H9 (cell line): ENCODE results near the gene AKIP1. TPM values are rescaled to one million over a fixed set of nuclear protein-coding genes. Genes with fewer than 3 reads are reported as not detected.

Experiments used
- DNase-seq: peaks from one replicate; pipeline ENCODE4 v3.0.0-alpha.2; 2017
- H2AFZ ChIP-seq: one replicate; pipeline ENCODE4 v1.6.1; 2013; ENCODE audit warnings: mild to moderate bottlenecking, low read length, control low read depth, moderate library complexity
- H2AK5ac ChIP-seq: 2 replicates; pipeline ENCODE4 v1.6.1; 2013; ENCODE audit warnings: low read length, control low read depth, mixed read lengths; ENCODE audit not compliant: insufficient read length
- H2BK120ac ChIP-seq: one replicate; pipeline ENCODE4 v1.6.1; 2013; ENCODE audit warnings: low read depth, mild to moderate bottlenecking, low read length, control low read depth, inconsistent platforms; ENCODE audit not compliant: poor library complexity, severe bottlenecking
- H2BK12ac ChIP-seq: 2 replicates; pipeline ENCODE4 v1.6.1; 2013; ENCODE audit warnings: low read length, control low read depth, mixed read lengths, low read depth; ENCODE audit not compliant: insufficient read length
- H2BK15ac ChIP-seq: 2 replicates; pipeline ENCODE4 v1.6.1; 2013; ENCODE audit warnings: low read depth, low read length, control low read depth
- H2BK20ac ChIP-seq: one replicate; pipeline ENCODE4 v1.6.1; 2013; ENCODE audit warnings: low read depth, mild to moderate bottlenecking, low read length, control low read depth, inconsistent platforms; ENCODE audit not compliant: poor library complexity, severe bottlenecking
- H2BK5ac ChIP-seq: 2 replicates; pipeline ENCODE4 v1.6.1; 2013; ENCODE audit warnings: low read length, control low read depth, mixed read lengths; ENCODE audit not compliant: insufficient read length
- H3K14ac ChIP-seq: 2 replicates; pipeline ENCODE4 v1.6.1; 2013; ENCODE audit warnings: low read length, control low read depth; ENCODE audit not compliant: insufficient read depth
- H3K18ac ChIP-seq: 2 replicates; pipeline ENCODE4 v1.6.1; 2013; ENCODE audit warnings: low read depth, mild to moderate bottlenecking, mixed read lengths, low read length, control low read depth; ENCODE audit not compliant: insufficient read length
- H3K23ac ChIP-seq: 2 replicates; pipeline ENCODE4 v1.6.1; 2013; ENCODE audit warnings: low read length, control low read depth, mixed read lengths, low read depth; ENCODE audit not compliant: insufficient read length
- H3K23me2 ChIP-seq: 2 replicates; pipeline ENCODE4 v1.6.1; 2013; ENCODE audit warnings: low read depth, mild to moderate bottlenecking, mixed read lengths, low read length, control low read depth; ENCODE audit not compliant: insufficient read length, poor library complexity, severe bottlenecking
- H3K27ac ChIP-seq: 2 replicates; pipeline ENCODE4 v1.5.1; 2013; ENCODE audit warnings: low read length, control low read depth, mixed read lengths, low read depth; ENCODE audit not compliant: insufficient read length
- H3K27me3 ChIP-seq: 2 replicates; pipeline ENCODE4 v1.6.1; 2013; ENCODE audit warnings: low read length, control low read depth, inconsistent platforms; ENCODE audit not compliant: insufficient read depth
- H3K4ac ChIP-seq: 2 replicates; pipeline ENCODE4 v1.6.1; 2013; ENCODE audit warnings: low read depth, mild to moderate bottlenecking, control low read depth, inconsistent platforms, low read length, moderate library complexity
- H3K4me1 ChIP-seq: 2 replicates; pipeline ENCODE4 v1.6.1; 2013; ENCODE audit warnings: low read length, control low read depth, inconsistent platforms; ENCODE audit not compliant: insufficient read depth
- H3K4me2 ChIP-seq: 2 replicates; pipeline ENCODE4 v1.6.1; 2013; ENCODE audit warnings: low read length, control low read depth, mixed read lengths; ENCODE audit not compliant: insufficient read length, insufficient read depth
- H3K56ac ChIP-seq: 2 replicates; pipeline ENCODE4 v1.6.1; 2013; ENCODE audit warnings: low read depth, mild to moderate bottlenecking, mixed read lengths, low read length, control low read depth; ENCODE audit not compliant: insufficient read length
- H3K79me1 ChIP-seq: 2 replicates; pipeline ENCODE4 v1.6.1; 2013; ENCODE audit warnings: low read depth, mild to moderate bottlenecking, moderate library complexity, low read length, control low read depth, inconsistent platforms; ENCODE audit not compliant: insufficient read depth, poor library complexity, severe bottlenecking
- H3K79me2 ChIP-seq: 2 replicates; pipeline ENCODE4 v1.6.1; 2013; ENCODE audit warnings: low read length, control low read depth, inconsistent platforms; ENCODE audit not compliant: insufficient read depth
- H3K9ac ChIP-seq: 2 replicates; pipeline ENCODE4 v1.6.1; 2013; ENCODE audit warnings: low read length, control low read depth, mixed read lengths; ENCODE audit not compliant: insufficient read length; ENCODE audit errors: extremely low read depth
- H3K9me3 ChIP-seq: one replicate; pipeline ENCODE4 v1.6.1; 2013; ENCODE audit warnings: low read depth, low read length, inconsistent platforms; ENCODE audit not compliant: control insufficient read depth
- H3T11ph ChIP-seq: one replicate; pipeline ENCODE4 v1.6.1; 2013; ENCODE audit warnings: mild to moderate bottlenecking, low read length, control low read depth, inconsistent platforms
- H4K20me1 ChIP-seq: one replicate; pipeline ENCODE4 v1.6.1; 2013; ENCODE audit not compliant: control insufficient read depth, insufficient read length, insufficient read depth
- H4K5ac ChIP-seq: 2 replicates; pipeline ENCODE4 v1.6.1; 2013; ENCODE audit warnings: low read depth, mild to moderate bottlenecking, mixed read lengths, low read length, control low read depth; ENCODE audit not compliant: insufficient read length
- H4K8ac ChIP-seq: replicated peaks from 2 replicates; pipeline ENCODE4 v1.6.1; 2013; ENCODE audit warnings: low read length, control low read depth, mixed read lengths, low read depth; ENCODE audit not compliant: insufficient read length
- H4K91ac ChIP-seq: 2 replicates; pipeline ENCODE4 v1.6.1; 2013; ENCODE audit warnings: low read depth, mild to moderate bottlenecking, moderate library complexity, mixed read lengths, low read length, control low read depth; ENCODE audit not compliant: insufficient read length
- H3K27ac Mint-ChIP-seq, 3 experiments: 2 replicates in 2 of 3; 3 replicates in 1 of 3; pipeline ENCODE4 v1.8.0; 2020 to 2021; ENCODE audit warnings: mixed read lengths in 3 of 3, mild to moderate bottlenecking in 1 of 3, moderate library complexity in 1 of 3
- H3K27me3 Mint-ChIP-seq: 2 replicates; pipeline ENCODE4 v1.8.0; 2021; ENCODE audit warnings: low read depth, mild to moderate bottlenecking, moderate library complexity, mixed read lengths
- H3K36me3 Mint-ChIP-seq, 3 experiments: 2 replicates in 2 of 3; 3 replicates in 1 of 3; pipeline ENCODE4 v1.8.0; 2020 to 2021; ENCODE audit warnings: low read depth in 3 of 3, mixed read lengths in 3 of 3; ENCODE audit not compliant: insufficient read depth in 1 of 3
- H3K4me1 Mint-ChIP-seq, 2 experiments: 2 replicates each; pipeline ENCODE4 v1.8.0; 2020; ENCODE audit warnings: mixed read lengths in 2 of 2
- H3K4me3 Mint-ChIP-seq, 2 experiments: 2 replicates in 1 of 2; 3 replicates in 1 of 2; pipeline ENCODE4 v1.8.0; 2020 to 2021; ENCODE audit warnings: mild to moderate bottlenecking in 2 of 2, mixed read lengths in 2 of 2, moderate library complexity in 1 of 2
- H3K9me3 Mint-ChIP-seq, 2 experiments: 2 replicates in 1 of 2; 3 replicates in 1 of 2; pipeline ENCODE4 v1.8.0; 2020; ENCODE audit warnings: mild to moderate bottlenecking in 2 of 2, mixed read lengths in 2 of 2, moderate library complexity in 1 of 2
- CTCF ChIP-seq: fragments of 200-600 bp; sonication (generic); conservative IDR thresholded peaks from 3 replicates; pipeline ENCODE4 v1.8.0; 2021; ENCODE audit warnings: antibody characterized with exemption, mild to moderate bottlenecking
- WGBS: extraction: QIAGEN DNeasy Blood & Tissue Kit; methylation state at CpG from one replicate; pipeline ENCODE4 v1.1.7; 2013; ENCODE audit warnings: missing lambda C conversion rate, low lambda C conversion rate, mixed read lengths; ENCODE audit not compliant: insufficient read length; ENCODE audit errors: extremely low coverage; 5-methylcytosine and 5-hydroxymethylcytosine counted together
- total RNA-seq: library from RNA; stranded (reverse); gene quantifications from 2 replicates; pipeline ENCODE4 v1.2.1, GENCODE V29; 2021

The AKIP1 gene
- total RNA-seq, 1 experiment from 2014 or later = 21.0 TPM

- Histone ChIP-seq H2BK120ac (no peak overlapping the region), H2BK15ac (no peak overlapping the region), H2AK5ac (no peak overlapping the region), H3K14ac (no peak overlapping the region), H2AFZ (no peak overlapping the region), H3K27ac (no peak overlapping the region), H3K4ac (no peak overlapping the region), H3K79me1 (no peaks in the 10 kb centered on the region), H2BK5ac (no peak overlapping the region), H4K8ac (no peak overlapping the region), H3K4me2 (no peak overlapping the region), H2BK20ac (no peak overlapping the region), H3K23ac (no peak overlapping the region), H4K91ac (no peak overlapping the region), H3K9ac (no peak overlapping the region), H3T11ph (no peak overlapping the region), H4K5ac (no peak overlapping the region), H3K9me3 (no peaks in the 10 kb centered on the region), H3K23me2 (no peaks in the 10 kb centered on the region), H3K4me1 (peaks cover 2% of the 10 kb centered on the region), H3K56ac (no peak overlapping the region), H3K79me2 (no peaks in the 10 kb centered on the region), H4K20me1 (no peaks in the 10 kb centered on the region), H2BK12ac (no peak overlapping the region), H3K27me3 (no peaks in the 10 kb centered on the region), H3K18ac (no peak overlapping the region)
- Mint-ChIP-seq H3K4me3 (no peak overlapping the region), H3K27me3 (no peaks in the 10 kb centered on the region; the same call in 1 of the 2 replicates), H3K9me3 (no peaks in the 10 kb centered on the region), H3K27ac (no peak overlapping the region), H3K36me3 (no peaks in the 10 kb centered on the region), H3K4me1 (peaks cover 8 to 10% of the 10 kb centered on the region in 2 experiments)
- no peak for TF ChIP-seq CTCF
- no peak for DNase-seq
- no CpG with 5 or more reads among the region's 14 CpGs for WGBS
These were observed 26.7 kb downstream of the AKIP1 start for GRCh38 chr11:8937659-8938058.
